HEK293 (cell line): ENCODE measurements around the gene GFI1.

ENCODE experiments used
- CTCF ChIA-PET: fragments of 350-600 bp; formaldehyde crosslinking; extraction: SDS; loops from one replicate; lab custom pipeline; 2021; ENCODE audit warnings: antibody characterized with exemption; lab: Yijun Ruan, JAX
- POLR2A ChIA-PET: fragments of 300-600 bp; formaldehyde crosslinking; extraction: SDS; loops from one replicate; lab custom pipeline; 2020; ENCODE audit warnings: antibody characterized with exemption, inconsistent platforms; lab: Yijun Ruan, JAX
- H3K27ac ChIP-seq: fragments of 200-500 bp; sonication (Bioruptor generic); 2 replicates; pipeline ENCODE4 v1.5.1; 2014; ENCODE audit warnings: low read depth, low read length, control low read depth, inconsistent platforms; ENCODE audit errors: extremely low read depth
- H3K36me3 ChIP-seq, 2 experiments: fragments of 200-500 bp in 1 of 2; sonication (Bioruptor generic) in 1 of 2; 1 replicate in 1 of 2; 2 replicates in 1 of 2; pipeline ENCODE4 v1.5.1; 2014 to 2017; ENCODE audit warnings: inconsistent platforms in 2 of 2, low read length in 2 of 2; ENCODE audit not compliant: control insufficient read depth in 2 of 2, insufficient read depth in 1 of 2
- H3K4me1 ChIP-seq: fragments of 200-500 bp; sonication (Bioruptor generic); 2 replicates; pipeline ENCODE4 v1.5.1; 2014; ENCODE audit warnings: mild to moderate bottlenecking, low read length, inconsistent platforms; ENCODE audit not compliant: control insufficient read depth, insufficient read depth
- H3K4me3 ChIP-seq: 2 replicates; pipeline ENCODE4 v1.5.1; 2011; ENCODE audit warnings: low read depth, mild to moderate bottlenecking, control low read depth, low read length, moderate library complexity
- H3K9me3 ChIP-seq: fragments of 200-500 bp; sonication (Bioruptor generic); 2 replicates; pipeline ENCODE4 v1.5.1; 2014; ENCODE audit warnings: low read depth, low read length, inconsistent platforms; ENCODE audit not compliant: control insufficient read depth, insufficient read depth
- BCL11B ChIP-seq: fragments of 450-650 bp; formaldehyde crosslinking; IDR thresholded peaks from 2 replicates; pipeline ENCODE4 v1.5.1; 2016; ENCODE audit warnings: low read depth, missing biosample characterization, missing genetic modification characterization
- KLF8 ChIP-seq: fragments of 450-650 bp; formaldehyde crosslinking; IDR thresholded peaks from 2 replicates; pipeline ENCODE4 v1.5.1; 2016; ENCODE audit warnings: missing biosample characterization, missing genetic modification characterization
- MYNN ChIP-seq: fragments of 450-650 bp; formaldehyde crosslinking; IDR thresholded peaks from 2 replicates; pipeline ENCODE4 v1.5.1; 2016; ENCODE audit warnings: missing biosample characterization, missing genetic modification characterization, borderline replicate concordance
- ZBTB21 ChIP-seq: fragments of 450-650 bp; formaldehyde crosslinking; IDR thresholded peaks from 2 replicates; pipeline ENCODE4 v1.5.1; 2017; ENCODE audit warnings: missing biosample characterization, missing genetic modification characterization
- ZNF132 ChIP-seq: fragments of 450-650 bp; formaldehyde crosslinking; IDR thresholded peaks from 2 replicates; pipeline ENCODE4 v1.5.1; 2017; ENCODE audit warnings: missing biosample characterization, missing genetic modification characterization, borderline replicate concordance
- ZNF138 ChIP-seq: fragments of 450-650 bp; formaldehyde crosslinking; IDR thresholded peaks from 2 replicates; pipeline ENCODE4 v1.5.1; 2016; ENCODE audit warnings: missing biosample characterization, missing genetic modification characterization, borderline replicate concordance
- ZNF140 ChIP-seq: fragments of 450-650 bp; formaldehyde crosslinking; IDR thresholded peaks from 2 replicates; pipeline ENCODE4 v1.5.1; 2016; ENCODE audit warnings: missing biosample characterization, missing genetic modification characterization
- ZNF426 ChIP-seq: fragments of 450-650 bp; formaldehyde crosslinking; IDR thresholded peaks from 2 replicates; pipeline ENCODE4 v1.5.1; 2017; ENCODE audit warnings: missing biosample characterization, missing genetic modification characterization, mild to moderate bottlenecking, inconsistent platforms, moderate library complexity
- ZNF514 ChIP-seq: fragments of 450-650 bp; formaldehyde crosslinking; IDR thresholded peaks from 2 replicates; pipeline ENCODE4 v1.5.1; 2016; ENCODE audit warnings: missing biosample characterization, missing genetic modification characterization
- ZNF658 ChIP-seq: fragments of 450-650 bp; formaldehyde crosslinking; IDR thresholded peaks from 2 replicates; pipeline ENCODE4; 2016; ENCODE audit warnings: missing biosample characterization, missing genetic modification characterization
- ZNF660 ChIP-seq: fragments of 450-650 bp; IDR thresholded peaks from 2 replicates; pipeline ENCODE4 v1.5.1; 2018; ENCODE audit warnings: missing biosample characterization, mild to moderate bottlenecking, missing genetic modification characterization
- ZNF791 ChIP-seq: fragments of 450-650 bp; formaldehyde crosslinking; IDR thresholded peaks from 2 replicates; pipeline ENCODE4 v1.5.1; 2016; ENCODE audit warnings: missing biosample characterization, missing genetic modification characterization
- ZSCAN16 ChIP-seq: fragments of 450-650 bp; formaldehyde crosslinking; IDR thresholded peaks from 2 replicates; pipeline ENCODE4 v1.5.1; 2016; ENCODE audit warnings: missing biosample characterization, missing genetic modification characterization
- ZSCAN23 ChIP-seq: fragments of 450-650 bp; formaldehyde crosslinking; IDR thresholded peaks from 2 replicates; pipeline ENCODE4 v1.5.1; 2016; ENCODE audit warnings: missing biosample characterization, missing genetic modification characterization
- TF ChIP-seq, protein P1 (sequence below): fragments of 450-650 bp; formaldehyde crosslinking; IDR thresholded peaks from 2 replicates; pipeline ENCODE4 v1.5.1; 2016; ENCODE audit warnings: missing biosample characterization, missing genetic modification characterization
- TF ChIP-seq, protein P2 (sequence below): fragments of 450-650 bp; formaldehyde crosslinking; IDR thresholded peaks from 2 replicates; pipeline ENCODE4 v1.5.1; 2017; ENCODE audit warnings: missing biosample characterization, missing genetic modification characterization
- TF ChIP-seq, protein P3 (sequence below): fragments of 450-650 bp; formaldehyde crosslinking; IDR thresholded peaks from 2 replicates; pipeline ENCODE4 v1.5.1; 2016; ENCODE audit warnings: missing biosample characterization, missing genetic modification characterization
- TF ChIP-seq, protein P4 (sequence below): fragments of 450-650 bp; formaldehyde crosslinking; IDR thresholded peaks from 2 replicates; pipeline ENCODE4 v1.5.1; 2017; ENCODE audit warnings: missing biosample characterization, mild to moderate bottlenecking, missing genetic modification characterization, moderate library complexity
- TF ChIP-seq, protein P5 (sequence below): fragments of 450-650 bp; formaldehyde crosslinking; IDR thresholded peaks from 2 replicates; pipeline ENCODE4 v1.5.1; 2016; ENCODE audit warnings: missing biosample characterization, missing genetic modification characterization

The GFI1 gene

DNA sequence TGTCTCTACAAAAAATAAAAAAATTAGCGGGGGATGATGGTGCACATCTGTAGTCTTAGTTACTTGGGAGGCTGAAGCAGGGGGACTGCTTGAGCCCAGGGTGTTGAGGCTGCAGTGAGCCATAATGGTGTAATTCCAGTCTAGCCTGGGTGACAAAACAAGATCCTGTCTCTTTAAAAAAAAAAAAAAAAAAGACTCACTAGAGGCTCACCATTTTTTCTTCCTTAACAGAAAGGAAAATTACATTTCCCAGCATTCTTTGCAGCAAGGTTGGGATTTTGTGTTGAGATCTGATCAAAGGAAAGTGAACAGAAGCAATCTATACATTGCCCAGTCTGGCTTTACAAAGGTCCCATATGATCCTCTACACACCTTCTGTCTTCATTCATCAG lies 21.5 kb downstream of the GFI1 start:
- no peaks in the 10 kb centered on the region for H3K36me3 ChIP-seq
- TF ChIP-seq BCL11B, result no peak
- H3K27ac ChIP-seq, result no peak overlapping the region
- H3K9me3 ChIP-seq, result no peaks in the 10 kb centered on the region
- no peak overlapping the region for H3K4me3 ChIP-seq
- ChIA-PET CTCF (interaction anchor here (0.6 kb wide), 1 partner anchor 534 kb away, joined by 8 read pairs; no protein-coding TSS in a partner anchor), POLR2A (interaction anchor here (0.5 kb wide), 1 partner anchor 19 kb away, joined by 4 read pairs; no protein-coding TSS in a partner anchor)
- H3K4me1 ChIP-seq, result no peaks in the 10 kb centered on the region

DNA sequence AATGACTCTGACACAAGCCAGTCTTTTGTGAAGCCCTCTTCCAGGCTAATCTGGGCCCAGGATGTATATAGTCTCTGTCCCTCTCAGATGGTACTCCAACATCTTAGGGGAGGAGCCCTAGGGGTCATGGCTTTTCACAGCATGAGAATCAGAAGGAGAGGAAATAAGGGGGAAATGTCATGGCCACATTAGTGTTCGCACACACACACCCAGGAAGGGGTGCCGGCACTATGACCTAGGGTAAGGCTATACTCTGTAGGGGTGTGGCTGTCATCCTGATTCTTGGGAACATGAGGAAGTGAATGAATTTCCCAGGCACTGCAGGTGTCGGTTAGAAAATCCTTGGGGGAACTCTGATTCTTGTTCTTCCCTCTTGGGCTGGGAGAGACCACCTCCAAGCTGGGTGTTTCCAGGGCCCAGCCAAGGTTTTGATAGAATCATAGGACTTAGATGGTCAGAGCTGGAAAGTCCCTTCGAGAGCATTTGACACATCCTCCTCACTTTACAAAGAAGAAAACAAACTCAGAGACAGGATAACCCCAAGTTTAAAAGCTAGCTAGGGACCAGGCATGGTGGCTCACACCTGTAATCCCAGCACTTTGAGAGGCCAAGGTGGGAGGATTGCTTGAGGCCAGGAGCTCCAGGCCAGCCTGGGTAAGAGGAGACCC lies 22.0 kb downstream of the GFI1 start:
- H3K27ac ChIP-seq, result no peak overlapping the region
- ChIA-PET POLR2A (interaction anchor here (0.5 kb wide), 1 partner anchor 18 kb away, joined by 4 read pairs; no protein-coding TSS in a partner anchor), CTCF (no interaction called here)
- no peaks in the 10 kb centered on the region for H3K4me1 ChIP-seq
- H3K4me3 ChIP-seq, result no peak overlapping the region
- TF ChIP-seq ZNF660 (tag by site-specific recombination), result no peak
- TF ChIP-seq ZNF132 (tag by site-specific recombination), result no peak
- TF ChIP-seq, protein P1, sequence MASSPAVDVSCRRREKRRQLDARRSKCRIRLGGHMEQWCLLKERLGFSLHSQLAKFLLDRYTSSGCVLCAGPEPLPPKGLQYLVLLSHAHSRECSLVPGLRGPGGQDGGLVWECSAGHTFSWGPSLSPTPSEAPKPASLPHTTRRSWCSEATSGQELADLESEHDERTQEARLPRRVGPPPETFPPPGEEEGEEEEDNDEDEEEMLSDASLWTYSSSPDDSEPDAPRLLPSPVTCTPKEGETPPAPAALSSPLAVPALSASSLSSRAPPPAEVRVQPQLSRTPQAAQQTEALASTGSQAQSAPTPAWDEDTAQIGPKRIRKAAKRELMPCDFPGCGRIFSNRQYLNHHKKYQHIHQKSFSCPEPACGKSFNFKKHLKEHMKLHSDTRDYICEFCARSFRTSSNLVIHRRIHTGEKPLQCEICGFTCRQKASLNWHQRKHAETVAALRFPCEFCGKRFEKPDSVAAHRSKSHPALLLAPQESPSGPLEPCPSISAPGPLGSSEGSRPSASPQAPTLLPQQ (tag by site-specific recombination), result no peak
- no peak for TF ChIP-seq KLF8 (tag by site-specific recombination)
- TF ChIP-seq ZSCAN16 (tag by site-specific recombination), result no peak
- TF ChIP-seq ZNF658 (tag by site-specific recombination), result no peak
- no peak for TF ChIP-seq ZNF514
- TF ChIP-seq ZNF426, result no peak
- TF ChIP-seq, protein P2, sequence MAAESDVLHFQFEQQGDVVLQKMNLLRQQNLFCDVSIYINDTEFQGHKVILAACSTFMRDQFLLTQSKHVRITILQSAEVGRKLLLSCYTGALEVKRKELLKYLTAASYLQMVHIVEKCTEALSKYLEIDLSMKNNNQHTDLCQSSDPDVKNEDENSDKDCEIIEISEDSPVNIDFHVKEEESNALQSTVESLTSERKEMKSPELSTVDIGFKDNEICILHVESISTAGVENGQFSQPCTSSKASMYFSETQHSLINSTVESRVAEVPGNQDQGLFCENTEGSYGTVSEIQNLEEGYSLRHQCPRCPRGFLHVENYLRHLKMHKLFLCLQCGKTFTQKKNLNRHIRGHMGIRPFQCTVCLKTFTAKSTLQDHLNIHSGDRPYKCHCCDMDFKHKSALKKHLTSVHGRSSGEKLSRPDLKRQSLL (tag by site-specific recombination), result no peak
- no peak for TF ChIP-seq ZNF140 (tag by site-specific recombination)
- TF ChIP-seq ZSCAN23 (tag by site-specific recombination), result no peak
- TF ChIP-seq, protein P3, sequence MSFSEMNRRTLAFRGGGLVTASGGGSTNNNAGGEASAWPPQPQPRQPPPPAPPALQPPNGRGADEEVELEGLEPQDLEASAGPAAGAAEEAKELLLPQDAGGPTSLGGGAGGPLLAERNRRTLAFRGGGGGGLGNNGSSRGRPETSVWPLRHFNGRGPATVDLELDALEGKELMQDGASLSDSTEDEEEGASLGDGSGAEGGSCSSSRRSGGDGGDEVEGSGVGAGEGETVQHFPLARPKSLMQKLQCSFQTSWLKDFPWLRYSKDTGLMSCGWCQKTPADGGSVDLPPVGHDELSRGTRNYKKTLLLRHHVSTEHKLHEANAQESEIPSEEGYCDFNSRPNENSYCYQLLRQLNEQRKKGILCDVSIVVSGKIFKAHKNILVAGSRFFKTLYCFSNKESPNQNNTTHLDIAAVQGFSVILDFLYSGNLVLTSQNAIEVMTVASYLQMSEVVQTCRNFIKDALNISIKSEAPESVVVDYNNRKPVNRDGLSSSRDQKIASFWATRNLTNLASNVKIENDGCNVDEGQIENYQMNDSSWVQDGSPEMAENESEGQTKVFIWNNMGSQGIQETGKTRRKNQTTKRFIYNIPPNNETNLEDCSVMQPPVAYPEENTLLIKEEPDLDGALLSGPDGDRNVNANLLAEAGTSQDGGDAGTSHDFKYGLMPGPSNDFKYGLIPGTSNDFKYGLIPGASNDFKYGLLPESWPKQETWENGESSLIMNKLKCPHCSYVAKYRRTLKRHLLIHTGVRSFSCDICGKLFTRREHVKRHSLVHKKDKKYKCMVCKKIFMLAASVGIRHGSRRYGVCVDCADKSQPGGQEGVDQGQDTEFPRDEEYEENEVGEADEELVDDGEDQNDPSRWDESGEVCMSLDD (tag by site-specific recombination), result no peak
- H3K36me3 ChIP-seq, result no peaks in the 10 kb centered on the region
- no peaks in the 10 kb centered on the region for H3K9me3 ChIP-seq

DNA sequence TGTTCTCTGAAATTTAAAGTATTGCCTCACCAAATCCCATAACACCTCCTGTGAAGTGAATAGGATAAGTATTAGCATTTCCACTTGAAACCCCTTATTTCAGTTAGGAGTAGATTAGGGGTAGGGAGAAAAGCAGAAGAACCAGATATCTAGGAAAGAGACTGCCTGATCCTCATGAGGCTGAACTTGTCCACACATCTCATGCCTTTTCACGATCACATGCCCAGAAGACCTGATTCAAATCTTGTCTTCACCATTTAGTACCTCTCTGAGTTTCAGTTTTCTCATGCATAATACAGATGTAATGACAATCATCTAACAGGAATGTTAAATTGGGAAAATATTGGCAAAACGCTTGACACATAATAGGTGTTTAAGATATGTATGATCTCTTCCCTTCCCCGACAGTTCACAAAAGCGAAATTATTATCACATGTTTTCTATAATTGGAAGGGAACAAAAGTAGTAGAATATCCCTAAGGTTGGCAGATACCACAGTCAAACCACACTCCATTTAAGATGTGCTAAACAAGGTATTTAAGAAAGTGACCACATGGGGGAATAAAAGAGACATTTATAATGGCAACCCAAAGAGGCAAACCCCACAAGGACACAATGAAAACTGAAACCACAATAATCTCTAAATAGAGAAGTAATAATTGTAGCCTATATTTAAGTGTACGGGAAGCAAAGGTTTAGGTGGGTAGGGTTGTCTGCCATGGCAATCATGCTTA lies 25.2 kb downstream of the GFI1 start:
- no peak for TF ChIP-seq ZNF138 (tag by site-specific recombination)
- TF ChIP-seq, protein P4, sequence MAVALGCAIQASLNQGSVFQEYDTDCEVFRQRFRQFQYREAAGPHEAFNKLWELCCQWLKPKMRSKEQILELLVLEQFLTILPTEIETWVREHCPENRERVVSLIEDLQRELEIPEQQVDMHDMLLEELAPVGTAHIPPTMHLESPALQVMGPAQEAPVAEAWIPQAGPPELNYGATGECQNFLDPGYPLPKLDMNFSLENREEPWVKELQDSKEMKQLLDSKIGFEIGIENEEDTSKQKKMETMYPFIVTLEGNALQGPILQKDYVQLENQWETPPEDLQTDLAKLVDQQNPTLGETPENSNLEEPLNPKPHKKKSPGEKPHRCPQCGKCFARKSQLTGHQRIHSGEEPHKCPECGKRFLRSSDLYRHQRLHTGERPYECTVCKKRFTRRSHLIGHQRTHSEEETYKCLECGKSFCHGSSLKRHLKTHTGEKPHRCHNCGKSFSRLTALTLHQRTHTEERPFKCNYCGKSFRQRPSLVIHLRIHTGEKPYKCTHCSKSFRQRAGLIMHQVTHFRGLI (tag by site-specific recombination), result no peak
- no peak for TF ChIP-seq ZBTB21
- no peak for TF ChIP-seq MYNN (tag by site-specific recombination)
- TF ChIP-seq ZNF791, result no peak
- TF ChIP-seq, protein P5, sequence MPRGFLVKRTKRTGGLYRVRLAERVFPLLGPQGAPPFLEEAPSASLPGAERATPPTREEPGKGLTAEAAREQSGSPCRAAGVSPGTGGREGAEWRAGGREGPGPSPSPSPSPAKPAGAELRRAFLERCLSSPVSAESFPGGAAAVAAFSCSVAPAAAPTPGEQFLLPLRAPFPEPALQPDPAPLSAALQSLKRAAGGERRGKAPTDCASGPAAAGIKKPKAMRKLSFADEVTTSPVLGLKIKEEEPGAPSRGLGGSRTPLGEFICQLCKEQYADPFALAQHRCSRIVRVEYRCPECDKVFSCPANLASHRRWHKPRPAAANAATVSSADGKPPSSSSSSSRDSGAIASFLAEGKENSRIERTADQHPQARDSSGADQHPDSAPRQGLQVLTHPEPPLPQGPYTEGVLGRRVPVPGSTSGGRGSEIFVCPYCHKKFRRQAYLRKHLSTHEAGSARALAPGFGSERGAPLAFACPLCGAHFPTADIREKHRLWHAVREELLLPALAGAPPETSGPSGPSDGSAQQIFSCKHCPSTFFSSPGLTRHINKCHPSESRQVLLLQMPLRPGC (tag by site-specific recombination), result no peak
- TF ChIP-seq, all 188 proteins: peak for 0
- Histone ChIP-seq H3K4me3 (no peak overlapping the region), H3K27ac (no peak overlapping the region), H3K4me1 (no peaks in the 10 kb centered on the region), H3K36me3 (no peaks in the 10 kb centered on the region), H3K9me3 (no peaks in the 10 kb centered on the region)
- POLR2A ChIA-PET, result no interaction called here
- CTCF ChIA-PET, result no interaction called here
